IgD-negative memory B cell (primary cell): ENCODE data around the gene GRSF1. TPM values are rescaled to one million over a fixed set of nuclear protein-coding genes. Genes with fewer than 3 reads are reported as not detected.

Experiments used
- H3K27ac Mint-ChIP-seq, 3 donors: one replicate each; pipeline ENCODE4 v1.8.0; 2020 to 2022; ENCODE audit warnings: mild to moderate bottlenecking in 3 of 3, mixed read lengths in 3 of 3, moderate library complexity in 1 of 3
- H3K27me3 Mint-ChIP-seq: one replicate; pipeline ENCODE4 v1.8.0; 2021; ENCODE audit warnings: mixed read lengths
- H3K36me3 Mint-ChIP-seq: one replicate; pipeline ENCODE4 v1.8.0; 2020; ENCODE audit warnings: mild to moderate bottlenecking, mixed read lengths
- H3K4me1 Mint-ChIP-seq, 3 donors: one replicate each; pipeline ENCODE4 v1.8.0; 2020 to 2022; ENCODE audit warnings: mixed read lengths in 3 of 3, mild to moderate bottlenecking in 1 of 3
- H3K4me3 Mint-ChIP-seq, 4 donors: one replicate each; pipeline ENCODE4 v1.8.0; 2020 to 2022; ENCODE audit warnings: mild to moderate bottlenecking in 4 of 4, mixed read lengths in 4 of 4, moderate library complexity in 3 of 4
- H3K9me3 Mint-ChIP-seq, 3 donors: one replicate each; pipeline ENCODE4 v1.8.0; 2020 to 2021; ENCODE audit warnings: mixed read lengths in 3 of 3, mild to moderate bottlenecking in 1 of 3
- polyA plus RNA-seq: library from polyadenylated mRNA; unstranded; fragments of 300-500 nt; fragmentation: Illumina TruSeq; gene quantifications from one replicate; pipeline ENCODE4 v1.2.3, GENCODE V29; 2021

Gene GRSF1
- 61.5 TPM for polyA plus RNA-seq

- peaks cover 23 to 40% (median 33%) of the 10 kb centered on the region in 3 donors for H3K4me1 Mint-ChIP-seq
- no peaks in the 10 kb centered on the region for H3K9me3 Mint-ChIP-seq
- no peaks in the 10 kb centered on the region for H3K27me3 Mint-ChIP-seq
- peak within 1 kb of the TSS; percentile 94 to 99 (median 97) for H3K4me3 Mint-ChIP-seq
- H3K27ac Mint-ChIP-seq: peak within 1 kb of the TSS; percentile 91 to 97 (median 96)
- peaks cover 3% of the 10 kb centered on the region for H3K36me3 Mint-ChIP-seq
Measured at GRCh38 chr4:70839589-70840093, at the start of gene GRSF1. Gene GRSF1, minus strand, starts transcription at chr4:70839890. Its CDS starts 63 bp downstream, at chr4:70839827.

- no peak overlapping the region for H3K4me3 Mint-ChIP-seq
- no peak overlapping the region for H3K27ac Mint-ChIP-seq
- no peaks in the 10 kb centered on the region for H3K36me3 Mint-ChIP-seq
- no peaks in the 10 kb centered on the region for H3K4me1 Mint-ChIP-seq
- peaks cover 2% of the 10 kb centered on the region for H3K27me3 Mint-ChIP-seq
- no peaks in the 10 kb centered on the region for H3K9me3 Mint-ChIP-seq
Measured at GRCh38 chr4:70885174-70885573, 45.5 kb upstream of the GRSF1 start.

- Mint-ChIP-seq H3K36me3 (no peaks in the 10 kb centered on the region), H3K4me3 (no peak overlapping the region), H3K27ac (no peak overlapping the region), H3K9me3 (no peaks in the 10 kb centered on the region), H3K27me3 (no peaks in the 10 kb centered on the region), H3K4me1 (no peaks in the 10 kb centered on the region)
Measured at GRCh38 chr4:70880739-70881138, 41.0 kb upstream of the GRSF1 start.

GRCh38 chr4:70877556-70877955, 37.9 kb upstream of the GRSF1 start:
- no peaks in the 10 kb centered on the region for H3K9me3 Mint-ChIP-seq
- no peak overlapping the region for H3K4me3 Mint-ChIP-seq

DNA sequence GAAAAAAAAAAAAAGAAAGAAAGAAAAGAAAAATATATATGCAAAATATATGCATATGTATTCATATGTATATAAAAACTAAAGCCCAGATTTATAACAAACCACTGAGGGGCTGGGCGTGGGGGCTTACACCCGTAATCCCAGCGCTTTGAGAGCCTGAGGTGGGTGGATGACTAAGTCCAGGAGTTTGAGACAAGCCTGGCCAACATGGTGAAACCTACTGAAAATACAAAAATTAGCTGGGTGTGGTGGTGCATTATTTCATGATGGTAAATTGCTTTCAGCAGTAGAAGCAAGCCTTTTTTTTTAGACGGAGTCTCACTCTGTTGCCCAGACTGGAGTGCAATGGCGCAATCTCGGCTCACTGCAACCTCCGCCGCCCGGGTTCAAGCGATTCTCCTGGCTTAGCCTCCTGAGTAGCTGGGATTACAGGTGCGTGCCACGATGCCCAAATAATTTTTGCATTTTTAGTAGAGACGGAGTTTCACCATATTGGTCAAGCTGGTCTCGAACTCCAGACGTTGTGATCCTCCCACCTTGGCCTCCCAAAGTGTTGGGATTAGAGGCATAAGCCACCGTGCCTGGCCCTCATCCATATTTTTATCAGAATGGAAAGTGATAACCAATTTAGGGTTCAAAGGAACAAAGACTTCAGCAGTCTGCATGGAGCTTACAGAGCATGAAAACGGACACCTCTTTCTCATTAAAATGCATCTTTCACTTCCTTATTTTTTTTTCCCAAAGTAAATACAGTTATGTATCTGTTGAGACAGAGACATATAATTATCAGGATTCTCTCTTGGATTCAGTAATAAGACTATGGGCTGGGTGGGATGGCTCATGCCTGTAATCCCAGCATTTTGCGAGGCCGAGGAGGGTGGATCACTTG, 34.8 kb upstream of the GRSF1 start:
- H3K9me3 Mint-ChIP-seq: no peaks in the 10 kb centered on the region
- peak overlapping the region; percentile 61 to 94 (median 88) for H3K4me3 Mint-ChIP-seq
- peaks cover 2 to 8% (median 6%) of the 10 kb centered on the region in 3 donors for H3K4me1 Mint-ChIP-seq
- H3K27me3 Mint-ChIP-seq: no peaks in the 10 kb centered on the region
- H3K36me3 Mint-ChIP-seq: no peaks in the 10 kb centered on the region
- peak overlapping the region in 1 of 3 donors; percentile 59 for H3K27ac Mint-ChIP-seq

More at GRCh38 chr4:70877556-70877955, 37.9 kb upstream of the GRSF1 start:
- Mint-ChIP-seq H3K4me1 (peaks cover 2 to 8% (median 6%) of the 10 kb centered on the region in 3 donors), H3K27me3 (no peaks in the 10 kb centered on the region), H3K36me3 (no peaks in the 10 kb centered on the region), H3K27ac (no peak overlapping the region)

DNA sequence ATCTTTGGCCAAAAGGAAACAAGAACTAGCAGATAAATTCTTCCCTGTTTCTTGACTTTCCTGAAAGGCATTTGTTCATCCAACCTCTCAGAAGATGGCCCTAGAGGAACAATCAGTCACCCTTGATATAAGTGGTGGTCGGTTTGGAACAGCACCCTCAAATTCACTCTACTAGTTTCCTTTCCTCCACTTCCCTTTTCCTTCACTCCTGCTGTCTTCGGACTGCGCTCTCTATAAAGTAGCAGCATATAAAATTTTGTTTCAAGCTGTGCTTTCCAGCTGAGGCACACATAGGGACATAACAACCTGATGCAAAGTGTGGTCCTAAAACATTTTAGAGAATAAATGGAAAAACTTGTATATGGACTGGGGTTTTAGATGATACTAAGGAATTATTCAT, 33.5 kb upstream of the GRSF1 start:
- Mint-ChIP-seq H3K4me1 (peaks cover 2 to 8% (median 6%) of the 10 kb centered on the region in 3 donors), H3K9me3 (no peaks in the 10 kb centered on the region), H3K27ac (no peak overlapping the region), H3K36me3 (no peaks in the 10 kb centered on the region), H3K27me3 (no peaks in the 10 kb centered on the region), H3K4me3 (peak overlapping the region in 1 of 4 donors; percentile 40)

GRCh38 chr4:70868778-70869177, 29.1 kb upstream of the GRSF1 start:
- H3K9me3 Mint-ChIP-seq: no peaks in the 10 kb centered on the region
- peaks cover 0 to 2% (median 2%) of the 10 kb centered on the region in 3 donors for H3K4me1 Mint-ChIP-seq
- H3K27ac Mint-ChIP-seq: no peak overlapping the region
- no peaks in the 10 kb centered on the region for H3K27me3 Mint-ChIP-seq
- H3K36me3 Mint-ChIP-seq: no peaks in the 10 kb centered on the region
- no peak overlapping the region for H3K4me3 Mint-ChIP-seq

DNA sequence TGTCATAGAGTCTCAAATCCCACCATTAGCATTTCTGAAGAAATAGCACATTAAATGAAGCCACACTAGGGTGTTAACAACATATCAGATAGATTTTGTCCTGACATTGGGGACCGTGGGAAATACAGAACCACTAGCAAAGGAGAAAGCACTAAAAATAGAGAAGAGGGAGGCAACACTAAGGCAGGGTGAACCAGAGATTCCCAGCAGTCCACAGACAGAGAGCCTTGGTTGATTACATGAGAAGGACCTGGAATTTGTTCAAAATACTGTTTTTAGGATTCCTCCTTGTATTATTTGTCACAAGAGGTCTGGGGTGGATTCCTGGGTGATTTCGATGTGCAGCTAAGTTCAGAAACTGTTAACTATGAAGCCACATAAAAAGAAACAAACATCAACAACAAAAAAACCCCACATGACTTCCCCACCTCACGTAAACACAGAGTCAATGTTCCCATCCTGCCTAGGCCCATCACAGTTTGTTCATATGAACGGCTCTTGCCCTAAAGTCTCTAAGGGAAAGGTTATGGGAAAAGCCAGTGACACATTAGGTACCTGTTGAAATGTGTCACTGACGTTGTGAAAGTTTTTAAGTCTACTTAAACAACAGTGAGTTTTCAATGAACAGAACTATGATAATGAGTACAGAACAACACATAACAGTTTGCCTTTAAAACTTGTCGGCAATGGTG, 23.6 kb upstream of the GRSF1 start:
- H3K27ac Mint-ChIP-seq: peak overlapping the region in 1 of 3 donors; percentile 32
- no peaks in the 10 kb centered on the region for H3K36me3 Mint-ChIP-seq
- peaks cover 5 to 10% (median 7%) of the 10 kb centered on the region in 3 donors for H3K4me1 Mint-ChIP-seq
- H3K9me3 Mint-ChIP-seq: no peaks in the 10 kb centered on the region
- H3K27me3 Mint-ChIP-seq: no peaks in the 10 kb centered on the region
- peak overlapping the region in 2 of 4 donors; percentile 36 to 55 for H3K4me3 Mint-ChIP-seq

GRCh38 chr4:70859066-70859465, 19.4 kb upstream of the GRSF1 start:
- Mint-ChIP-seq H3K9me3 (no peaks in the 10 kb centered on the region), H3K36me3 (peaks cover 1% of the 10 kb centered on the region), H3K27ac (no peak overlapping the region), H3K4me1 (peaks cover 5 to 8% (median 6%) of the 10 kb centered on the region in 3 donors), H3K27me3 (no peaks in the 10 kb centered on the region), H3K4me3 (no peak overlapping the region)

- peaks cover 5% of the 10 kb centered on the region in 3 donors for H3K4me1 Mint-ChIP-seq
- H3K27me3 Mint-ChIP-seq: no peaks in the 10 kb centered on the region
- H3K36me3 Mint-ChIP-seq: peaks cover 1% of the 10 kb centered on the region
- H3K9me3 Mint-ChIP-seq: no peaks in the 10 kb centered on the region
- H3K27ac Mint-ChIP-seq: no peak overlapping the region
- H3K4me3 Mint-ChIP-seq: no peak overlapping the region
Measured at GRCh38 chr4:70858454-70858853, 18.8 kb upstream of the GRSF1 start.

DNA sequence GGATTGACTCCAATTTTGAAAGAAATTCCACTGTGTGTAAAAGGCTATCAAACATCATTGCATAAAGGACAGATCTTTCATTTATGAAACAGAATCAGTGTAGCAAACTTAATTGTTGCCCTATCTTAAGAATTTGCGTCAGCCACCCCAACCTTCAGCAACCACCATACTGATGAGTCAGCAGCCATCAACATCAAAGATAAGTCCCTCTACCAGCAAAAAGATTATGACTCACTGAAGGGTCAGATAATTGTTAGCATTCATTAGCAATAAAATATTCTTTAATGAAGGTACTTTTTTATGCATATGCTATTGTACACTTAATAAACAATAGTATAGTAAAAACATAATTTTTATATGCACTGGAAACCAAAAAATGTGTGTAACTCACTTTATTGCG, 15.8 kb upstream of the GRSF1 start:
- Mint-ChIP-seq H3K9me3 (no peaks in the 10 kb centered on the region), H3K36me3 (peaks cover 5% of the 10 kb centered on the region), H3K27ac (no peak overlapping the region), H3K4me1 (no peaks in the 10 kb centered on the region), H3K4me3 (no peak overlapping the region), H3K27me3 (no peaks in the 10 kb centered on the region)

GRCh38 chr4:70849291-70849690, 9.6 kb upstream of the GRSF1 start:
- Mint-ChIP-seq H3K4me1 (peaks cover 1 to 16% (median 14%) of the 10 kb centered on the region in 3 donors), H3K36me3 (peaks cover 6% of the 10 kb centered on the region), H3K27ac (peak overlapping the region in 1 of 3 donors; percentile 48), H3K27me3 (no peaks in the 10 kb centered on the region), H3K9me3 (no peaks in the 10 kb centered on the region), H3K4me3 (no peak overlapping the region)

GRCh38 chr4:70844180-70844579, 4.5 kb upstream of the GRSF1 start:
- Mint-ChIP-seq H3K4me1 (peaks cover 9 to 27% (median 24%) of the 10 kb centered on the region in 3 donors), H3K36me3 (peaks cover 2% of the 10 kb centered on the region), H3K27ac (peak overlapping the region in 1 of 3 donors; percentile 86), H3K27me3 (no peaks in the 10 kb centered on the region), H3K4me3 (peak overlapping the region in 3 of 4 donors; percentile 21 to 69 (median 34)), H3K9me3 (no peaks in the 10 kb centered on the region)

DNA sequence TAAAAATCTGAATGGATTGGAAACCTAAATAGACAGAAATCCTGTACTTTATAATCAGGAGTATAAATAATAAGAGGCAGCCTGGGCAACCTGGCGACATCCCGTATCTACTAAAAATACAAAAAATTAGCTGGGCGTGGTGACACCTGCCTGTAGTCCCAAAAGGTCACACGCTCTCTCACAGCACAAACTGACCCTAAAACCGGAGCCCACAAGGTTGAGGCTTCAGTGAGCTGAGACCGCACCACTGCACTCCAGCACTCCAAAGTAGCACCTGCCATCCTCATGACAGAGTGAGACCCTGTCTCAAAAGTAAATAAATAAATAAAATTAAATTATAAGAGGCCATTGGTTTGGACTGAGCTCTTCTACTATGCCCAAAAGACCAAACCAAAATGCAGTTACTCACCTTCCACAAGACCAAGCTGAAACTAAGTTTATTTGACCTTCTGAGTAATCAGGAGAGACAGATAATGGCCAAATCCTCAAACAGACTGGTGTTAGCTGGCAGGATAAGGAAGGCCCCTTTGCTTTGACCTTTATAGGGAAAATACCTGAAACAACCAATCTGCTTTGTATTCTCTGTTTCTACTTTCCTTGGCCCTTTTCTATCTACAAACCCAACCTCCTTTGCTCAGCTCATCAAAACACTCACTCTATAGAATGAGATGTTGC, 3.2 kb upstream of the GRSF1 start:
- H3K36me3 Mint-ChIP-seq: peaks cover 2% of the 10 kb centered on the region
- peak overlapping the region in 1 of 4 donors; percentile 71 for H3K4me3 Mint-ChIP-seq
- peak overlapping the region in 2 of 3 donors; percentile 62 to 89 for H3K27ac Mint-ChIP-seq

More for the DNA sequence above, 3.2 kb upstream of the GRSF1 start:
- Mint-ChIP-seq H3K9me3 (no peaks in the 10 kb centered on the region), H3K27me3 (no peaks in the 10 kb centered on the region), H3K4me1 (peaks cover 15 to 36% (median 27%) of the 10 kb centered on the region in 3 donors)
